ENCODE measurements around the gene BLM. TPM values are rescaled to one million over a fixed set of nuclear protein-coding genes. Genes with fewer than 3 reads are reported as not detected.

Gene BLM
- total and polyA plus RNA-seq, 2 of the 13 experiments (the other 11 are each of a cell fraction or from before 2014, with no cell fraction given): 5.1 to 11.8 TPM

DNA sequence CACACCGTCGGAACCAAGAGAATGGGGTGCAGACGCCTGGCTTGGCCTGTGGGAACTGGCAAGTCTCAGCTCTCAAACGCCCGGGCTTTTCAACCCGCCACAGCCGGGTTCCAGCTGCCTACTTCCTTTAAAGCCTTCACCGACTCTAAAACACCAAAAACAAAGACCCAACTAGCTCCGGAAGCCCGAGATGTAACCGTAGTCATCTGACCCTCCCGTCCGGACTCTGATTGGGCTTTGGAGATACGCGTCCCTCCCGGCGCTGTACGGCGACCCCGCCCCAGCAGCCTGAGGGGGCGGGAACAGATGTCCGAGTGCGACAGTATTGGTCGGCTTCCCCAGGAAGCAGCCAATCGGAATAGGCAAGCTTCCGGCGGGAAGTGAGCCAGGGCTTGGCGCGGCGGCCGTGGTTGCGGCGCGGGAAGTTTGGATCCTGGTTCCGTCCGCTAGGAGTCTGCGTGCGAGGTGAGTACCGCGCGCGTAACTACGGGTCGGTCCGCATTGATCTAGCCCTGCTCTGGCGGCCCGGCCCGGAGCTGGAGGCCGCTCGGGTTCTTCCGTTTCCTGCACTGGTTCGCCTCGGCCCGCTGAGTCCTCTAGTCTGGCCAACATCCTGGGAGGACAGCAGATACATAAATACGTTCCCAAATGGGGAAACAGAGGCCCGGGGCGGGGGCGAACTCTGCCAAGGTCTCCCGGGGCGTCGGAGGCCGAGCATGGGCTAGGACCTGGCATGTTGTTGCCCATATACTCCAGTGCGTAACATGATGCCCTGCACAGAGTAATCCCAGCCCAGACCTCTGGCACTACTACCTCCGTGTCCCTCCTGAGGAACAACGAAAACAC, at the start of gene BLM (continued):
- TF ChIP-seq, protein P1, sequence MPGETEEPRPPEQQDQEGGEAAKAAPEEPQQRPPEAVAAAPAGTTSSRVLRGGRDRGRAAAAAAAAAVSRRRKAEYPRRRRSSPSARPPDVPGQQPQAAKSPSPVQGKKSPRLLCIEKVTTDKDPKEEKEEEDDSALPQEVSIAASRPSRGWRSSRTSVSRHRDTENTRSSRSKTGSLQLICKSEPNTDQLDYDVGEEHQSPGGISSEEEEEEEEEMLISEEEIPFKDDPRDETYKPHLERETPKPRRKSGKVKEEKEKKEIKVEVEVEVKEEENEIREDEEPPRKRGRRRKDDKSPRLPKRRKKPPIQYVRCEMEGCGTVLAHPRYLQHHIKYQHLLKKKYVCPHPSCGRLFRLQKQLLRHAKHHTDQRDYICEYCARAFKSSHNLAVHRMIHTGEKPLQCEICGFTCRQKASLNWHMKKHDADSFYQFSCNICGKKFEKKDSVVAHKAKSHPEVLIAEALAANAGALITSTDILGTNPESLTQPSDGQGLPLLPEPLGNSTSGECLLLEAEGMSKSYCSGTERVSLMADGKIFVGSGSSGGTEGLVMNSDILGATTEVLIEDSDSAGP (CRISPR knock-in tag; IDR thresholded peaks at IDR 0.05; ENCODE audit: borderline replicate concordance): peak; percentile 91
- TF ChIP-seq ZNF282 (IDR thresholded peaks at IDR 0.05; ENCODE audit: partially characterized antibody) (no peak), SAFB2 (CRISPR knock-in tag; IDR thresholded peaks at IDR 0.05; ENCODE audit: borderline replicate concordance, low read depth) (no peak), MEF2D (CRISPR knock-in tag; IDR thresholded peaks at IDR 0.05) (no peak), KLF16 (CRISPR knock-in tag; IDR thresholded peaks at IDR 0.05) (0 out of 4 replicates have a peak, but pooled peaks of 1 of the 2 experiments have one; percentile 40), ZNF207 (IDR thresholded peaks at IDR 0.05; ENCODE audit: borderline replicate concordance) (no peak), ZKSCAN8 (CRISPR knock-in tag; IDR thresholded peaks at IDR 0.05; ENCODE audit: borderline replicate concordance) (no peak), ONECUT2 (CRISPR knock-in tag; IDR thresholded peaks at IDR 0.05) (no peak), ZNF367 (CRISPR knock-in tag; IDR thresholded peaks at IDR 0.05; ENCODE audit: borderline replicate concordance) (no peak), IKZF1 (IDR thresholded peaks at IDR 0.05) (no peak), ZFP1 (CRISPR knock-in tag; IDR thresholded peaks at IDR 0.05) (no peak), FOSL1 (CRISPR knock-in tag; IDR thresholded peaks at IDR 0.05; ENCODE audit: borderline replicate concordance) (no peak), IRX3 (CRISPR knock-in tag; IDR thresholded peaks at IDR 0.05; ENCODE audit: borderline replicate concordance, low read depth) (peak; percentile 94), ZNF850 (CRISPR knock-in tag; conservative IDR thresholded peaks at IDR 0.05) (no peak), SCMH1 (CRISPR knock-in tag; IDR thresholded peaks at IDR 0.05; ENCODE audit: borderline replicate concordance) (no peak)
- TF ChIP-seq, protein P2, sequence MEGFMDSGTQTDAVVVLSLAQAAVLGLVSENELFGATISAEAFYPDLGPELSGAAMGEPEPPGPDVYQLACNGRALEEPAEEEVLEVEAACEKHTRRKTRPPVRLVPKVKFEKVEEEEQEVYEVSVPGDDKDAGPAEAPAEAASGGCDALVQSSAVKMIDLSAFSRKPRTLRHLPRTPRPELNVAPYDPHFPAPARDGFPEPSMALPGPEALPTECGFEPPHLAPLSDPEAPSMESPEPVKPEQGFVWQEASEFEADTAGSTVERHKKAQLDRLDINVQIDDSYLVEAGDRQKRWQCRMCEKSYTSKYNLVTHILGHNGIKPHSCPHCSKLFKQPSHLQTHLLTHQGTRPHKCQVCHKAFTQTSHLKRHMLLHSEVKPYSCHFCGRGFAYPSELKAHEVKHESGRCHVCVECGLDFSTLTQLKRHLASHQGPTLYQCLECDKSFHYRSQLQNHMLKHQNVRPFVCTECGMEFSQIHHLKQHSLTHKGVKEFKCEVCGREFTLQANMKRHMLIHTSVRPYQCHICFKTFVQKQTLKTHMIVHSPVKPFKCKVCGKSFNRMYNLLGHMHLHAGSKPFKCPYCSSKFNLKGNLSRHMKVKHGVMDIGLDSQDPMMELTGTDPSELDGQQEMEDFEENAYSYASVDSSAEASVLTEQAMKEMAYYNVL (CRISPR knock-in tag; IDR thresholded peaks at IDR 0.05; ENCODE audit: borderline replicate concordance): no peak
- TF ChIP-seq, protein P3, sequence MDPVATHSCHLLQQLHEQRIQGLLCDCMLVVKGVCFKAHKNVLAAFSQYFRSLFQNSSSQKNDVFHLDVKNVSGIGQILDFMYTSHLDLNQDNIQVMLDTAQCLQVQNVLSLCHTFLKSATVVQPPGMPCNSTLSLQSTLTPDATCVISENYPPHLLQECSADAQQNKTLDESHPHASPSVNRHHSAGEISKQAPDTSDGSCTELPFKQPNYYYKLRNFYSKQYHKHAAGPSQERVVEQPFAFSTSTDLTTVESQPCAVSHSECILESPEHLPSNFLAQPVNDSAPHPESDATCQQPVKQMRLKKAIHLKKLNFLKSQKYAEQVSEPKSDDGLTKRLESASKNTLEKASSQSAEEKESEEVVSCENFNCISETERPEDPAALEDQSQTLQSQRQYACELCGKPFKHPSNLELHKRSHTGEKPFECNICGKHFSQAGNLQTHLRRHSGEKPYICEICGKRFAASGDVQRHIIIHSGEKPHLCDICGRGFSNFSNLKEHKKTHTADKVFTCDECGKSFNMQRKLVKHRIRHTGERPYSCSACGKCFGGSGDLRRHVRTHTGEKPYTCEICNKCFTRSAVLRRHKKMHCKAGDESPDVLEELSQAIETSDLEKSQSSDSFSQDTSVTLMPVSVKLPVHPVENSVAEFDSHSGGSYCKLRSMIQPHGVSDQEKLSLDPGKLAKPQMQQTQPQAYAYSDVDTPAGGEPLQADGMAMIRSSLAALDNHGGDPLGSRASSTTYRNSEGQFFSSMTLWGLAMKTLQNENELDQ (CRISPR knock-in tag; IDR thresholded peaks at IDR 0.05; ENCODE audit: borderline replicate concordance): no peak
- TF ChIP-seq, protein P4, sequence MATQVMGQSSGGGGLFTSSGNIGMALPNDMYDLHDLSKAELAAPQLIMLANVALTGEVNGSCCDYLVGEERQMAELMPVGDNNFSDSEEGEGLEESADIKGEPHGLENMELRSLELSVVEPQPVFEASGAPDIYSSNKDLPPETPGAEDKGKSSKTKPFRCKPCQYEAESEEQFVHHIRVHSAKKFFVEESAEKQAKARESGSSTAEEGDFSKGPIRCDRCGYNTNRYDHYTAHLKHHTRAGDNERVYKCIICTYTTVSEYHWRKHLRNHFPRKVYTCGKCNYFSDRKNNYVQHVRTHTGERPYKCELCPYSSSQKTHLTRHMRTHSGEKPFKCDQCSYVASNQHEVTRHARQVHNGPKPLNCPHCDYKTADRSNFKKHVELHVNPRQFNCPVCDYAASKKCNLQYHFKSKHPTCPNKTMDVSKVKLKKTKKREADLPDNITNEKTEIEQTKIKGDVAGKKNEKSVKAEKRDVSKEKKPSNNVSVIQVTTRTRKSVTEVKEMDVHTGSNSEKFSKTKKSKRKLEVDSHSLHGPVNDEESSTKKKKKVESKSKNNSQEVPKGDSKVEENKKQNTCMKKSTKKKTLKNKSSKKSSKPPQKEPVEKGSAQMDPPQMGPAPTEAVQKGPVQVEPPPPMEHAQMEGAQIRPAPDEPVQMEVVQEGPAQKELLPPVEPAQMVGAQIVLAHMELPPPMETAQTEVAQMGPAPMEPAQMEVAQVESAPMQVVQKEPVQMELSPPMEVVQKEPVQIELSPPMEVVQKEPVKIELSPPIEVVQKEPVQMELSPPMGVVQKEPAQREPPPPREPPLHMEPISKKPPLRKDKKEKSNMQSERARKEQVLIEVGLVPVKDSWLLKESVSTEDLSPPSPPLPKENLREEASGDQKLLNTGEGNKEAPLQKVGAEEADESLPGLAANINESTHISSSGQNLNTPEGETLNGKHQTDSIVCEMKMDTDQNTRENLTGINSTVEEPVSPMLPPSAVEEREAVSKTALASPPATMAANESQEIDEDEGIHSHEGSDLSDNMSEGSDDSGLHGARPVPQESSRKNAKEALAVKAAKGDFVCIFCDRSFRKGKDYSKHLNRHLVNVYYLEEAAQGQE (IDR thresholded peaks at IDR 0.05; ENCODE audit: borderline replicate concordance in 1 of 2, low read depth in 1 of 2, low read length in 2 of 2): no peak

All from HepG2 (cell line).